Keratinocyte (primary cell): ENCODE data around the gene TACC3. TPM values are rescaled to one million over a fixed set of nuclear protein-coding genes. Genes with fewer than 3 reads are reported as not detected.

Experiments used
- DNase-seq: peaks from one replicate; pipeline ENCODE4 v3.0.0-alpha.2; 2011; ENCODE audit warnings: low read depth, missing footprints, low spot score
- FAIRE-seq: peaks from 2 replicates; lab custom pipeline; 2011; peaks lifted over from hg19 to GRCh38; lab: Jason Lieb, UNC
- H2AFZ ChIP-seq: 2 replicates; pipeline ENCODE4 v1.6.0; 2012; ENCODE audit warnings: low read length, control low read depth, inconsistent platforms; ENCODE audit not compliant: control insufficient read depth
- H3K27ac ChIP-seq: 2 replicates; pipeline ENCODE4 v1.5.1; 2011; ENCODE audit warnings: low read length; ENCODE audit not compliant: control insufficient read depth, insufficient read depth
- H3K27me3 ChIP-seq: 3 replicates; pipeline ENCODE4 v1.6.0; 2011; ENCODE audit warnings: low read length; ENCODE audit not compliant: control insufficient read depth, insufficient read depth; ENCODE audit errors: extremely low read depth
- H3K36me3 ChIP-seq, 2 experiments: 2 replicates in 1 of 2; 3 replicates in 1 of 2; pipeline ENCODE4 v1.5.1; 2011; ENCODE audit warnings: low read length in 2 of 2, mild to moderate bottlenecking in 1 of 2; ENCODE audit not compliant: control insufficient read depth in 2 of 2, insufficient read depth in 2 of 2; ENCODE audit errors: extremely low read depth in 1 of 2
- H3K4me1 ChIP-seq: 3 replicates; pipeline ENCODE4 v1.5.1; 2011; ENCODE audit warnings: low read length; ENCODE audit not compliant: control insufficient read depth, insufficient read depth; ENCODE audit errors: extremely low read depth
- H3K4me2 ChIP-seq: 3 replicates; pipeline ENCODE4 v1.6.0; 2011; ENCODE audit warnings: low read depth, low read length; ENCODE audit not compliant: control insufficient read depth, insufficient read depth; ENCODE audit errors: extremely low read depth
- H3K4me3 ChIP-seq, 3 experiments: fragments of 200-600 bp in 1 of 3; sonication (generic) in 1 of 3; 2 replicates in 2 of 3; 3 replicates in 1 of 3; pipeline ENCODE4 v1.5.1; 2011 to 2016; ENCODE audit warnings: low read length in 3 of 3, mild to moderate bottlenecking in 3 of 3, control low read depth in 2 of 3, inconsistent platforms in 1 of 3, low read depth in 1 of 3, mixed read lengths in 1 of 3, mixed run types in 1 of 3, moderate library complexity in 1 of 3; ENCODE audit not compliant: control insufficient read depth in 2 of 3, insufficient read depth in 2 of 3; ENCODE audit errors: extremely low read depth in 1 of 3
- H3K79me2 ChIP-seq: 2 replicates; pipeline ENCODE4 v1.6.0; 2012; ENCODE audit warnings: low read length; ENCODE audit not compliant: control insufficient read depth, insufficient read depth
- H3K9ac ChIP-seq: 3 replicates; pipeline ENCODE4 v1.6.0; 2011; ENCODE audit warnings: low read length; ENCODE audit not compliant: control insufficient read depth, insufficient read depth; ENCODE audit errors: extremely low read depth
- H3K9me1 ChIP-seq: 3 replicates; pipeline ENCODE4 v1.6.0; 2011; ENCODE audit warnings: low read length; ENCODE audit not compliant: control insufficient read depth, insufficient read depth; ENCODE audit errors: extremely low read depth
- H3K9me3 ChIP-seq: 2 replicates; pipeline ENCODE4 v1.5.1; 2012; ENCODE audit warnings: low read depth, low read length; ENCODE audit not compliant: control insufficient read depth
- H4K20me1 ChIP-seq: 3 replicates; pipeline ENCODE4 v1.6.0; 2011; ENCODE audit warnings: low read length; ENCODE audit not compliant: control insufficient read depth, insufficient read depth; ENCODE audit errors: extremely low read depth
- EZH2 ChIP-seq: IDR thresholded peaks from one replicate; pipeline ENCODE4 v1.6.1; 2012; ENCODE audit warnings: inconsistent platforms, mild to moderate bottlenecking, low read length, moderate library complexity
- dilution Hi-C: fragments of 300-500 bp; cut with MboI; formaldehyde crosslinking; loops from one replicate; pipeline ENCODE4 v1.7.0; 2020; ENCODE audit warnings: low sequenced_read_pairs; ENCODE audit not compliant: extremely low pct_ligation_motif_present
- polyA plus RNA-seq, 5 experiments: library from polyadenylated mRNA; depleted of rRNA in 3 of 5; stranded (reverse) in 3 of 5; stranded (forward) in 1 of 5; unstranded in 1 of 5; fragments of >200 nt; gene quantifications; 1 replicate in 1 of 5; 2 replicates in 3 of 5; 3 replicates in 1 of 5; pipeline versions ENCODE4 v1.2.1 to v1.2.3, GENCODE V29; 2011 to 2012; ENCODE audit warnings: missing spikeins in 2 of 5, low read depth in 1 of 5, low replicate concordance in 1 of 5
- TF ChIP-seq, protein P1 (sequence below), 3 experiments: IDR thresholded peaks in 1 of 3; conservative IDR thresholded peaks in 1 of 3; optimal IDR thresholded peaks in 1 of 3; 2 replicates in 2 of 3; 3 replicates in 1 of 3; pipeline versions ENCODE3 to v1.5.1; 2011; ENCODE audit warnings: low read length in 3 of 3, mild to moderate bottlenecking in 3 of 3, moderate library complexity in 2 of 3, control low read depth in 1 of 3, inconsistent platforms in 1 of 3; ENCODE audit not compliant: insufficient read depth in 2 of 3; ENCODE audit errors: extremely low read depth in 1 of 3

The TACC3 gene
- polyA plus RNA-seq, 1 donor (not counting 4 experiments of a cell fraction or from before 2014, with no cell fraction given) = 19.1 TPM

DNA sequence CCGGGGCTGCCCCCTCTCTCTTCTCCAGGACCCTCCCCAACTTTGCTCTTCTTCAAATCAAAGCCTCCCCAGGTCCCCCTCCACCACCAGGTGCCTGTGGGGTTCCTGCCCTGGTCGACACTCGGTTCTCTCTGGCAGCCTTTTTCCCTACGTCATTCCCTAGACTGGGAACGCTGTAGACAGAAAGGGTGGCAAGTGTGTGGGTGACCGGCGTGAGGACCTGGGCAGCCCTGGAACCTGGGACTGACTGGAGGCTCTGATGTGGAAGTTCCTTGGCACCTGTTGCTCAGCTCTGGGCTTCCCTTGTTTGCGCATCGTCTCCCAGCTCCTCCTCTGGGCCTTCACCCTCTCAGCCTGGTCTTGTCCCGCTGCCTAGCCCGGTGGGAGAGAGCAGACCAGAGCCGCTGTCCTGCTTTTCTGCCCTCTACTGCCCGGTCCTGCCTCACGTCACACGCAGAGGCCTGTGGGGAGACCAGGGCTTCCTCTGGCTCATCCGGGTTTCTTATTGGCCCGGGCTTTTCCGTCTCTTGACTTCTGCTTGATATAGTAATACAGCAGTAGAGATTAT is 1.3 kb downstream of the TACC3 start:
- Histone ChIP-seq H3K36me3 (peaks cover 5 to 35% of the 10 kb centered on the region in 2 experiments), H3K27ac (peak overlapping the region; percentile 4), H3K4me1 (peaks cover 37% of the 10 kb centered on the region), H4K20me1 (peaks cover 8% of the 10 kb centered on the region), H3K27me3 (no peaks in the 10 kb centered on the region), H3K9me1 (peaks cover 4% of the 10 kb centered on the region), H3K4me2 (peak overlapping the region; percentile 66), H2AFZ (no peak overlapping the region), H3K79me2 (peaks cover 64% of the 10 kb centered on the region), H3K9ac (peak overlapping the region; percentile 76), H3K9me3 (no peaks in the 10 kb centered on the region), H3K4me3 (peak overlapping the region; percentile 78 to 81 (median 79))
- TF ChIP-seq, protein P1, sequence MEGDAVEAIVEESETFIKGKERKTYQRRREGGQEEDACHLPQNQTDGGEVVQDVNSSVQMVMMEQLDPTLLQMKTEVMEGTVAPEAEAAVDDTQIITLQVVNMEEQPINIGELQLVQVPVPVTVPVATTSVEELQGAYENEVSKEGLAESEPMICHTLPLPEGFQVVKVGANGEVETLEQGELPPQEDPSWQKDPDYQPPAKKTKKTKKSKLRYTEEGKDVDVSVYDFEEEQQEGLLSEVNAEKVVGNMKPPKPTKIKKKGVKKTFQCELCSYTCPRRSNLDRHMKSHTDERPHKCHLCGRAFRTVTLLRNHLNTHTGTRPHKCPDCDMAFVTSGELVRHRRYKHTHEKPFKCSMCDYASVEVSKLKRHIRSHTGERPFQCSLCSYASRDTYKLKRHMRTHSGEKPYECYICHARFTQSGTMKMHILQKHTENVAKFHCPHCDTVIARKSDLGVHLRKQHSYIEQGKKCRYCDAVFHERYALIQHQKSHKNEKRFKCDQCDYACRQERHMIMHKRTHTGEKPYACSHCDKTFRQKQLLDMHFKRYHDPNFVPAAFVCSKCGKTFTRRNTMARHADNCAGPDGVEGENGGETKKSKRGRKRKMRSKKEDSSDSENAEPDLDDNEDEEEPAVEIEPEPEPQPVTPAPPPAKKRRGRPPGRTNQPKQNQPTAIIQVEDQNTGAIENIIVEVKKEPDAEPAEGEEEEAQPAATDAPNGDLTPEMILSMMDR (optimal IDR thresholded peaks at IDR 0.05 in 1 of 3, IDR thresholded peaks at IDR 0.05 in 1 of 3, conservative IDR thresholded peaks at IDR 0.05 in 1 of 3; ENCODE audit: extremely low read depth in 1 of 3, insufficient read depth in 2 of 3, low read length in 3 of 3) = no peak
- no peak for TF ChIP-seq EZH2
- dilution Hi-C loops = no loop called here
- DNase-seq = no peak
- FAIRE-seq = no peak

DNA sequence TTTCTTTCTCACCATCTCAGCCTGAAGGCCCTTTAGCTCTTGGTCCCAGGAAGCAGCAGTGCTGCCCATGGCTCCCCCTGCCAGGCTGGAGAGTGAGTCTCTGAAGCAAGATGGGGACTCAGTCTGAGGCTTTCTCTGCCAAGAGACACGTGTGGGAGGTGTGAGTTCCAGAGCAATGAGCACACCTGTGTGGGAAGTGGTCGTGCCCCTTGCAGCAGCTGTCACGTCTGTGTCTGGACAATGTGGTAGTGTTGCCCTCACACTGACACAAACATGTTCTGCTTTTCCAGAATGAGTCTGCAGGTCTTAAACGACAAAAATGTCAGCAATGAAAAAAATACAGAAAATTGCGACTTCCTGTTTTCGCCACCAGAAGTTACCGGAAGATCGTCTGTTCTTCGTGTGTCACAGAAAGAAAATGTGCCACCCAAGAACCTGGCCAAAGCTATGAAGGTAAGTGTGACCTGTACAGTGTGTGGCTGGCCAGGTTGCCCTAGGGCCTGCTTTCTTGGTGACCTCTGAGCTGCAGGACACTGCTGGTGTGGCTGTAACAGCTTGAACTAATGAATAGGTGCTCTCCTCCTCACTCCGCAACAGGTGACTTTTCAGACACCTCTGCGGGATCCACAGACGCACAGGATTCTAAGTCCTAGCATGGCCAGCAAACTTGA is 1.9 kb downstream of the TACC3 start:
- H3K4me2 ChIP-seq = peak overlapping the region; percentile 66

More for the DNA sequence above, 1.9 kb downstream of the TACC3 start:
- Histone ChIP-seq H4K20me1 (peaks cover 8% of the 10 kb centered on the region), H3K9ac (peak overlapping the region; percentile 22), H3K9me3 (no peaks in the 10 kb centered on the region), H2AFZ (no peak overlapping the region), H3K36me3 (peaks cover 1 to 31% of the 10 kb centered on the region in 2 experiments), H3K79me2 (peaks cover 60% of the 10 kb centered on the region), H3K4me1 (peaks cover 43% of the 10 kb centered on the region), H3K27me3 (no peaks in the 10 kb centered on the region), H3K4me3 (peak overlapping the region in 1 of 3 experiments; percentile 81), H3K9me1 (peaks cover 4% of the 10 kb centered on the region), H3K27ac (peak overlapping the region; percentile 4)
- no peak for FAIRE-seq
- dilution Hi-C loops = no loop called here
- TF ChIP-seq, protein P1 (optimal IDR thresholded peaks at IDR 0.05 in 1 of 3, IDR thresholded peaks at IDR 0.05 in 1 of 3, conservative IDR thresholded peaks at IDR 0.05 in 1 of 3; ENCODE audit: extremely low read depth in 1 of 3, insufficient read depth in 2 of 3, low read length in 3 of 3) = no peak
- no peak for TF ChIP-seq EZH2
- DNase-seq = no peak
